ENCODE data around the gene OPTC. TPM values are rescaled to one million over a fixed set of nuclear protein-coding genes. Genes with fewer than 3 reads are reported as not detected.

Gene OPTC
- polyA plus RNA-seq, 1 experiment: not detected

- POLR2A ChIA-PET: no interaction called here
- Histone ChIP-seq H3K27ac (ENCODE audit: low read depth, low read length) (no peak overlapping the region), H3K4me3 (ENCODE audit: low read depth, low read length) (no peak overlapping the region), H3K27me3 (ENCODE audit: control insufficient read depth, insufficient read depth, low read length) (peaks cover 7% of the 10 kb centered on the region), H3K9me3 (ENCODE audit: control insufficient read depth, insufficient read depth, low read length) (no peaks in the 10 kb centered on the region)
- CTCF ChIA-PET: no interaction called here
- no peak for TF ChIP-seq CTCF (IDR thresholded peaks at IDR 0.05; ENCODE audit: low read depth, low read length)
- no peak for DNase-seq (ENCODE audit: low read depth, low spot score)
Observed at GRCh38 chr1:203468326-203468725, 25.6 kb upstream of the OPTC start.

- DNase-seq (ENCODE audit: low read depth, low spot score): no peak
- no peak overlapping the region for H3K4me3 ChIP-seq (ENCODE audit: low read depth, low read length)
- H3K27me3 ChIP-seq (ENCODE audit: control insufficient read depth, insufficient read depth, low read length): peaks cover 7% of the 10 kb centered on the region
- TF ChIP-seq CTCF (IDR thresholded peaks at IDR 0.05; ENCODE audit: low read depth, low read length): no peak
- ChIA-PET POLR2A (no interaction called here), CTCF (no interaction called here)
- no peak overlapping the region for H3K27ac ChIP-seq (ENCODE audit: low read depth, low read length)
- no peaks in the 10 kb centered on the region for H3K9me3 ChIP-seq (ENCODE audit: control insufficient read depth, insufficient read depth, low read length)
Observed at GRCh38 chr1:203470240-203470639, 23.7 kb upstream of the OPTC start.

- no peak for TF ChIP-seq CTCF (IDR thresholded peaks at IDR 0.05; ENCODE audit: low read depth, low read length)
- CTCF ChIA-PET: interaction anchor here (1.2 kb wide), 1 partner anchor 129 kb away, joined by 3 read pairs; no protein-coding TSS in a partner anchor
- peaks cover 7% of the 10 kb centered on the region for H3K27me3 ChIP-seq (ENCODE audit: control insufficient read depth, insufficient read depth, low read length)
- no peak overlapping the region for H3K27ac ChIP-seq (ENCODE audit: low read depth, low read length)
- no peak for DNase-seq (ENCODE audit: low read depth, low spot score)
- no peak overlapping the region for H3K4me3 ChIP-seq (ENCODE audit: low read depth, low read length)
- POLR2A ChIA-PET: no interaction called here
- H3K9me3 ChIP-seq (ENCODE audit: control insufficient read depth, insufficient read depth, low read length): no peaks in the 10 kb centered on the region
Observed at GRCh38 chr1:203471841-203472240, 22.1 kb upstream of the OPTC start.

- TF ChIP-seq CTCF (IDR thresholded peaks at IDR 0.05; ENCODE audit: low read depth, low read length): no peak
- Histone ChIP-seq H3K27ac (ENCODE audit: low read depth, low read length) (no peak overlapping the region), H3K4me3 (ENCODE audit: low read depth, low read length) (no peak overlapping the region), H3K9me3 (ENCODE audit: control insufficient read depth, insufficient read depth, low read length) (no peaks in the 10 kb centered on the region), H3K27me3 (ENCODE audit: control insufficient read depth, insufficient read depth, low read length) (peaks cover 7% of the 10 kb centered on the region)
- CTCF ChIA-PET: interaction anchor here (0.8 kb wide), 1 partner anchor 133 kb away, joined by 3 read pairs; no protein-coding TSS in a partner anchor
- POLR2A ChIA-PET: interaction anchor here (0.7 kb wide), 1 partner anchor 182 kb away, joined by 4 read pairs; no protein-coding TSS in a partner anchor
- no peak for DNase-seq (ENCODE audit: low read depth, low spot score)
Observed at GRCh38 chr1:203473281-203473680, 20.7 kb upstream of the OPTC start.

- peaks cover 7% of the 10 kb centered on the region for H3K27me3 ChIP-seq (ENCODE audit: control insufficient read depth, insufficient read depth, low read length)
- CTCF ChIA-PET: interaction anchor here (0.8 to 1.2 kb wide), 2 partner anchors 14 to 133 kb away, joined by 3 to 5 read pairs; no protein-coding TSS in a partner anchor
- H3K4me3 ChIP-seq (ENCODE audit: low read depth, low read length): no peak overlapping the region
- no peak overlapping the region for H3K27ac ChIP-seq (ENCODE audit: low read depth, low read length)
- POLR2A ChIA-PET: no interaction called here
- no peaks in the 10 kb centered on the region for H3K9me3 ChIP-seq (ENCODE audit: control insufficient read depth, insufficient read depth, low read length)
- DNase-seq (ENCODE audit: low read depth, low spot score): no peak
- no peak for TF ChIP-seq CTCF (IDR thresholded peaks at IDR 0.05; ENCODE audit: low read depth, low read length)
Observed at GRCh38 chr1:203473781-203474305, 20.1 kb upstream of the OPTC start.

Data from AG04450 (cell line).